Stimulated activated CD4-positive, alpha-beta T cell treated with anti-CD3 and anti-CD28 coated beads, Interleukin-12 subunit alpha, Interleukin-12 subunit beta, amount 100 ng/mL, for 48 hours (primary cell): ENCODE measurements around the gene SERPINE3.

Source experiments
- DNase-seq, 3 donors: peaks; one replicate each; pipeline ENCODE4 v3.0.0-alpha.2; 2020; ENCODE audit warnings: low read depth in 2 of 3, low spot score in 1 of 3

Gene SERPINE3

GRCh38 chr13:51360489-51360888, 21.0 kb downstream of the SERPINE3 start:
- DNase-seq: no peak

GRCh38 chr13:51361106-51361505, 21.6 kb downstream of the SERPINE3 start:
- no peak for DNase-seq

- no peak for DNase-seq
Measured at GRCh38 chr13:51363625-51364024, 24.1 kb downstream of the SERPINE3 start.

DNA sequence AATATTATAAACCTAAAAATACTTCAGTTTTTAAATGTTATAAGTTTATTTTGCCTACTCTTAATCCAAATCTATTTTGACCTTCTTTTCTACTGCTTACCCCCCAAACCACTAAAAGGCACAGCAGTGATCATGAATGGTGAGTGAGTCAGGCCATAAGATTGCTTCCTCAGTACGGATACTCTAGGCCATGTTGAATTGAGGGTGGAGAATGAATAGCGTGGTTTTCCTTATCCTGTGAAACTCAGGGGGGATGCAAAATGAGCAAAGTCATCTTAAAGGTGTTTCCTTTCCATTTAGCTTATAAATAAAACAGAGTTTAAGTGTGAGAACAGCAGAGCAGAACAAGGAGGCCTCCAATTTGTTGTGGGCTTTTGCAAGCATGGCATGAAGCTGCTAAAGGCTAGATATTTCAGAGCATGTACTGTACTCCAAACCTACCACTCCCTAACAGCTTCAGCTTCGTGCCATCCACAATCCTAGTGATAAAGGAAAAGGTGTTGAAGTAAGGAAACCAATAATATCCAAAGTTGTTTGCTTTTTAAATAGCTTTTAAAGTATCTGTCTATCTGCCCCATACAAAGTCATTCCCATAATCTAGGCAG, 25.0 kb downstream of the SERPINE3 start:
- no peak for DNase-seq

DNA sequence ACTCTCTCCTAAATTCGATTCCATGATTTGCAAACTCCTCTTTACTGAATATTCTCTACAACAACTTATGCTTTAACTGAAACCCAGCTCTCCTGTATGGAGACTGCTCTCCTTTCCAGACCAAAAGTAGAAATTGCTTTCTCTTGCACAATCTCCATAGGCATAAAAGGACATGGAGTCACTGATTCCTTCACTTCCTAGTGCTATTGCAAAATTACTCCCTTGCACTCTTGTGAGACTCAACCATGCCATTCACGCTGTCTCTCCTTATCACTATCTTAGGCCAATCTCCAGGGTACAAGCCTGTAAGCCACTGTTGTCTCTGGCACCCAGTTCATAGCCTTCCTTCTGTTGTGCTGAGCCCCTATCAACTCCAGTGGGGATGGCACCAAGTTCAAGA, 30.6 kb downstream of the SERPINE3 start:
- no peak for DNase-seq

DNA sequence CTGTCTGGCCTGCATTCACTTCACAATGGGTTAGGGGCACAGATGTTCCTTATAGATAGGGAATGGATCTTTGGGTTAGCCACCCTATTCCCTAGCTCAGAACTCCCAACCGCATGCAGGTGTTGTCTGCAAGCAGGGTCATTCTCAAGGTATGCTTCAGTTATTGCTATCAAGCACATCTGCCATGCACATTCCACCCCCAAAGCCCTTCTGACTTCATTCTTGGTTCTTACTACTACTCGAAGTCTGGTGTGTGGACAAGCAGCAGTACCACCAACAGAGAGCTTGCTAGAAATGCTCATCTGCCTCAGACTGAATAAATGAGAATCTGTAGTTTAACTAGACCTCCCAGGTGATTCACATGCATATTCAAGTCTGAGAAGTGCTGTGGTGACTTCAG, 31.3 kb downstream of the SERPINE3 start:
- no peak for DNase-seq

GRCh38 chr13:51371768-51372399, 32.4 kb downstream of the SERPINE3 start:
- DNase-seq: no peak

- no peak for DNase-seq
Measured at GRCh38 chr13:51373451-51373850, 34.0 kb downstream of the SERPINE3 start.

DNA sequence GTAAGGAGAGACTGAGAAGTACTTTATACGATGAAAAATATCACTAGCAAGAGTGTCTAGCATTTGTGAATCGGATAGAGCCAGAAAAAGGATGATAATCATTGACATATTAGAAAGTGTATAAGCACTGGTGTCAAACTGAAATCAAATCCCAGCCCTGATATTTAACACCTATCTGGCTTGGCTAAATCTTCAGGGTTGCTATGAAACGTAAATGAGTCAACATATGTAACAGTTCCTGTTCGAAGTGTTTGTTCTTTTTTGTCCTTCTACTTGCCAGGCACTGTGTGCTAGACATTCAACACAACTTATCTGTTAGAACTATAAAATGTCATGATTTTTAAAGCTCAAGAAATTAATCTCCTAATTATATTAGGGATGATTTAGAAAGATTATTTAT, 40.8 kb downstream of the SERPINE3 start:
- no peak for DNase-seq

GRCh38 chr13:51385114-51385513, 45.6 kb downstream of the SERPINE3 start:
- DNase-seq: no peak

GRCh38 chr13:51394724-51395123, 55.2 kb downstream of the SERPINE3 start:
- no peak for DNase-seq

DNA sequence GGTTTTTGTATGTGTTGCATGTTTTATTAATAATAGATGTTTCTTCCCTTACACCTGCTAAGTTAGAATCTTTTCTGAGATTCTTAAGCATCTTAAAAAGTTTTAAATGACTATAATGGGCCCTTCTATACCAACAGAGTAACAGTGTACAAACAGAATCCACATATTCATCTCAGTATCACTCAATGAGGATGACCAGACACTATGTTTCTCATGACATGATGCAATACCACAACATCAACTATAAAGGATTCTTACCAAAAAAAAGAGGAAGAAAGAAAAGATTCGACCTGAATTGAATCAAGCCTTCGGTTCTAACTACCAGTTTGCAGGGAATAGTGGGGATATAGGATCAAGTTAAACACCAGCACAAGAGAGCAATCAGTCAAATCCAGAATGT, 56.9 kb downstream of the SERPINE3 start:
- DNase-seq: no peak

DNA sequence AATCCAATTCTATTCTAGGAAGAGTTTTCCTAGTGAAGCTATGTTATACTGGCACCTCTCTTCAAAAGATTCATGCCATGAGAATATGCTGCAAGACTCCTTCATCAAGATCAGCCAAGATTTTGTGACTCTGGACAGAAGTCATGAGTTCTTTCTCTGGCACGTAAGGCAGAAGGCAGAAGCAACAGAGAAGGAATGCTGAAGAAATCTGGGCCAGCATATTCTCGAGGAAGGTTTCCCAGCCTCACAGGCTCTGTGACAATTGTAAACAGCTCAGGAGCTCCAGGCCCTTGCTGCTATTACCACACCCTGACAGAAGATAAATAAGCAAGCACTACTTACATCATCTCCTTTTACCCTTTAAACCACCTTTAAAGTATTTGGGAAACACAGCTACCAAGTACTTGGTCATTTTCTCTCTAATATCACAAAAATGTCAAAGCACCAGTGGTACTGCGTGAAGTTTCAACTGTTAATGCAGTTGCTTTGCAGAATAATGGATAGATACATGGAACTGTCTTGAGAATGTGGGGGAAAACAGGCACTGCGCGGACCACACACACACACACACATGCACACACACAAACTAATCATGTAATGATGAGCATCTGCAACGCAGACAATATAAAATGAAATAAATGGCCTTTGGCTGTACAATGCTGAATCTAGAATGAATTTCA, 57.9 kb downstream of the SERPINE3 start:
- no peak for DNase-seq

DNA sequence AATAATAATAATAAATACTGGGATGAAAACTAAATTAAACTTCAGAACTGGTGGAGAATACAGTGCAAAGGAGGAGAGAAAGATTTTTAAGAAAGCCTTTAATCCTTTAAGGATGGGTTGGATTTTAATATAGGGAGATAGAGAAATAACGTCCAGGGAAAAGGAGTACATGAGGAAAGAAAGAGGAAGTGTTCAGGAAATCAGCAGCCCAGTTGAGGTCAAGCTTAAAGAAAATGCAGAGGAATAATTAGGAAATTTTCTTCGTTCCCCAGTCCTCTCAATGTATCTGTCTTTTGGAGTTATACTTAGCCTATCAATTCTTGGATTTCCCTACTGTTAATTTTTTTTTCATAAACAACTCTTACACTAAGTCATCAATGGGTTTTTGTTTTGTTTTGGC, 65.7 kb downstream of the SERPINE3 start:
- DNase-seq: no peak

DNA sequence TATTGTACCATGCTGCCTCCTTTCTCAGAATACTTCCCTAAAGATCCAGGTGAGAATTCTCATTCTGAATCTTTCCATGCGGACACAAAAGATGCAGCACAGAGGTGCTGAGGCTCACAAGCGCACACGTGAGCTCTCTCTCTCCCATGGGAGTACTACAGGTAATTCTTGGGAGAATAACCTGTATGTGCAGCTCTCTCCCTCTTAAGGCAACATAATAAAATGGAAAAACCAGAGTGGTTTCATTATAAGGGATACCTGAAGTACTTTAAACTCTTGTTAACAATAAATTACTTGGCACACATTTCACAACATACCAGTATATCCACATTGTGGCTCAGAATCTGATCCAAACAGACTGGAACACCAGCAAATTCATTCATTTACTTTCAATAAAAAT, 72.9 kb downstream of the SERPINE3 start:
- DNase-seq: no peak
